Hypothalamus (tissue), 51 donors: ENCODE data around the gene AGBL4.

Experiments
- DNase-seq, 51 donors: peaks; one replicate each; lab custom pipeline; 2025; lab: John Stamatoyannopoulos, UW

AGBL4 gene

DNA sequence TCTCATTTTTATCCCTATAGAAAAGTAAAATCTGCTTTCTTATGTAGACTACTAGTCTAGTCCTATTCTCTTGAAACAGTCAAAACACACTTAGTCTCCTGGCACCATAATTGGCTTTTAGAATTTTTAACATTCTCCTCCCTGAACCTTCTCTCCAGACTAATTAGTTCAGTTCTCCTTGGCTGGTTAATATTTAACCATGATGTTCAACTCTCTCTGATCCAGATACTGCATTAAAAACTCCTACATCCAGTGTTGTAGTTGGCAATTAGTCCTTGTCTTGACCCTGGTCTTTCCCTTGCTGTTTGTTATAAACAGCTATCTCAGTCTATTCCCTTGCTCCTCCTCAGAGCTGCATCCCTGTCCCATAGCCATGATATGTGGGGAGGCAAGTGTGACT lies 824.2 kb downstream of the AGBL4 start:
- no peak for DNase-seq

DNA sequence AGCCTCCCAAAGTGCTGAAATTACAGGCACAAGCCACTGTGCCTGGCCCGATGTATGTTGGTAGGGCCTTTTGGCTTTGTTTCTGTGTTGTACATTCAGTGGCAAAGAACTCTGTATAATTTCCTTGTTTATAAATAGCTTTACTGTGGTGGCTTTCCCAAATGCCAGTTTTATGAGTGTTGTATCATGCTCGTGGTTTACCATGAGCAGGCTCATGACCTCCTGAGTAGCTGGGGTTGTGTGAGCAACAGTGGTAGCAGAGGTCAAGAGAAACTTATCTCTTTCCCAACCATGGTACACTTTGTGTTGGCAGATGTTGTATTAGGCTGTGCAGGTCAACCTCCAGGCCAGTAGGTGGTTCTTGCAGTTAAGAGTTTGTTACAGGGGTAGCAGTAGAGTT lies 826.7 kb downstream of the AGBL4 start:
- no peak for DNase-seq

DNA sequence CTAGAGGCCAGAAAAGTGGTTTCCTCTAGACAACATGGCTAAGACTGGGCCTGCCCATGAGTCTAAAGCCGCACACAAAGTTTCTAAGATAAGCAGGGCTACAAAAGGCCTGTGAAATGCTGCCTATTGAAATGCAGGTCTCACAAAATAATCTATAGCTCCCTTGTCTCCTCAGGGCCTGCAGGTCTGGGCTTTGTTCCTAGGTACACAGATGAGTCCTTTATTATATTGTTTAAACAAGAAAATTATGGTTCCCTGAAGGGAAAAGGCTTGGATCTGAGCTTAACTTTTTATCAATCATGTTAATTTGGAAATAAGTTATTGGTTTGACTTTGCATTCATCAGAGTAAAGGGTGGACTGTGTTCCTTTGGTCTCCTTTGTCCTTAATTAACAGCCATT lies 833.6 kb downstream of the AGBL4 start:
- no peak for DNase-seq

DNA sequence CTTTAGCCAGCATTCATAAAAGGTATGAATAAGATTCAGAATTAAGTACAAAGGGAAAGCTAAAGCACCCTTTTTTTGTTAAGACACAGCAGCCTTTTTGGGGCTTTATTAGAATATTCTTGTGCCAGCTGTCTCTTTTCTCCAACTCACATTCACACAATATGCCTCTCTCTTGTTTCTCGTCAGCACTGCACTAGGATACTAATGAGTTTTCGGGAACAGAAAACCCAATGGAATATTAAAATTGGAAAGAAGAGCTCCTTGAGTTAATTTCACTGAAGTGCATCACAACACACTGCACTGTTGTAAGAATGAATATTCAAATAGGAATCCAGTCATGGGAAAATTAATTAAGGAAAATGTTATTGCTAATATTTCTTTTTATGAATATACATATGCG lies 836.7 kb downstream of the AGBL4 start:
- DNase-seq = peak in 1 of 51 donors; percentile 3

DNA sequence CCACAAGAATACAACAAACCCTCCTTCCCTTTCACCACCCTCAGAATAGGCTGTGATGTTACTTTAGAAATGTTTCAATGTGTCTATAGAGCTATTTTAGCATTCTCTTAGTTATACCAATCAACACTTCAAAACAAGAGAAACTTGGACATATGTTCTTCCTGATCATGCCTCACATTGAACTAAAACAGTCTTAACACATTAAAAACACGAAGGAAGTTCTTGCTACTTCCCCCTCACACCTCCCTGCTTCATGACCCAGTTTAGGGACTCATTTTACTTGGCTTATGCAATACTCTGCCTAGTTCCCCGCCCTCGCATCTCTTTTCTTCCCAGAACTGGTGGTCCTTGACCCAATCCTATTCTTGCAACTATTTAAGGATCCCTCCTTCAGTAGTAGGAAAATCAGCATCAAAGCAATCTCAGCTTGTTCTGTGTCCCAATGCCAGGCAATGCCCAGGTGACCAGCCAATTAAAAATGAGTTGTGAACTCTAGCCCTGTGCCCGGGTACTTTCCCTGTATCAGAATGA lies 838.2 kb downstream of the AGBL4 start:
- DNase-seq = peak in 1 of 51 donors; percentile 22

DNA sequence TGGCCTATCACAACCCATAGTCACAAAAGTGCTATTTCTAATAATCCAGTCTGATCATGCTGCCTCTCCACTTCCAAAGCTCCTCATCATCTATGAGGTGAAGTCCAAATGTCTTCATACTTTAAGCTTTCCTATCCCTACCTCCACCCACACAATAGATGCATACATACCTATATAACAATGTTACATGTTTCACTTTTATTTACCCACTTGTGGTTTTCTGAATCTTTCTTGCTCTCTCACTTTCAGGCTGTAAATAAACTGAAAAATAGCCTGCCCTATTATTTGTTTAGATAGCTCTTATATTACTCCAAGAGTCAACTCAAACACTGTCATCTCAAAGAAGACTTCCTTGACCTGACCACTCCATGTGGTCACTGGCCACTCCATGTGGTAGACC lies 840.3 kb downstream of the AGBL4 start:
- no peak for DNase-seq

DNA sequence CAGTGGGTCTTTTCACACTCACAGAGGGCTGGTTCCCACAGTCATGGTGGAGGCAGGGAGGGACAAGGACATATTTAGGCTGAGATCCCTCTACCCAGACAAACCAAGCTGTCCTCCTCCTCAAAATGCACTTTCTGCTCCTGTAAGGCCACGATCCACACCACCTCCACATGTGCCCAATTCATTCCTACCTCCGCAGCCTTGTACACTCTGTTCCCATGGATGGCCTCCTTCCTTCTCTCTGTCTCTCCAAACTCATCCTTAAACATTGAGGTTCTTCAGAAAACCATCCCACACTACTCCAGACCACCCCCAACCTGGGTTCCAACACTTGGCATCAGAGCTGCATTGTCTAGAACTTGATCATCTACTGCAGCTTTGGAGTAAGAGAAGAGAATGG lies 842.7 kb downstream of the AGBL4 start:
- DNase-seq = peak in 1 of 51 donors; percentile 37

DNA sequence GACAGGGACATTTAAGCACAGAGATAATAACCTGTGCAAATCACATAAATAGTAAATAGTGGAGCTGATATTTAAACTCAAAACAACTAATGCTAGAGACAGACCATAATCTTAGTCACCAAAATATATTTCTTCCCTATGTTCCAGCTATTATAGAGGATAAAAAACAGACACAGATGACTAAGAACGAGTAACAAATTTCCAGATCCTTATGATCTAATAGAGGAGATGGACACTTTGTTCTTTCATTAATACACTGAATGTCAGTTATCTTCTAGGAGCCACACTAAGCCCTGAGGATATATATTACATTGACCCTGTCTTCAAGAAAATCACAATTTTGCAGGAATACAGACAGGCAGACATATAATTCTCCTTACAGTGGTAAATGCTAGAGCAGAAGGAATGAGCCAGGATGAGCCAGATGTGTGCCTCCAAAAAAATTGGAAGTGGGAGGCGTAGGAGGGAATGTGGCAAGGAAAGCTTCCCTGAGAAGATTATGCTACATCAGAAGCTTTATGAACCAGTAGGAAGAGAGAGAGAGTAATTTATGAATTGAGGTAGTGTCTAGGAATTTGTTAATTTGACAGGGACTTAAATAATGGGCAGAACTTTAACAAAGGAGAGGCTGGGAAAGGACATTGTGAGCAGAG lies 851.7 kb downstream of the AGBL4 start:
- DNase-seq = peak in 1 of 51 donors; percentile 6

DNA sequence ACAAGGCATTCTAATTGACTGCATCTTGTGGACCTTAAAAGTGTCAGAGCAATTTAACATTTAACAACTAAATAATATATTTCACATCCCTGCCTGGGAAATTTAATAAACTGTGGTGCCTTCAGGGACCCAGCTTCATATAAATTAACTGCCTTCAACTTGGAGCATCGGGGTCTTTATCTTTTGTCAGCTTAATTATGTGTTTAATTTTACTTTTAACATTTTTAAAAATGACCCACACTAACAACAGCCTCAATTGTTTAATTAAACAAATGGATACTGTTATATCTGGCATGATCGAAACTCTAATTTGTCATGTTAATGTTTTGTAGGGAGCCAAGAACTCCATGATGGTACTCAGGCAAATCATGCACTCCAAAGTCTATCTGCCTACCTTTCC lies 857.7 kb downstream of the AGBL4 start:
- no peak for DNase-seq

DNA sequence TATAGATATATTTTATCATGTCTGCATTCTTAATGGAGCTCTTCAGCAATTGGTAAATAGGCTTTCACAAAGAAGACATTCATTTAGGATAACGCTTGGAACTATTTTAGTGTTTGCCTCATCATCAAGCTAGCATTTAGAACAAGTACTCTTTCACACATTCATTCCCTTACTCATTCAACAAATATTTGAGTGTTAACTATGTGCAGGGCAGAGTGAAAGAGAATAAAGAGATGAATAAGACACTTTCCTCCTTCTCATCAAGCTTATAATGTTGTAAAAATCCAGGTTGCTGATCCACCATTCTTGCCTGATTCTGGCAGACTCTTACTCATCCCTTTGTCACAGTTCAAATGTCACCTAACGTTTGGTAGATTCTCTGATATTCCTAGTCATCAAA lies 860.7 kb downstream of the AGBL4 start:
- DNase-seq = no peak

DNA sequence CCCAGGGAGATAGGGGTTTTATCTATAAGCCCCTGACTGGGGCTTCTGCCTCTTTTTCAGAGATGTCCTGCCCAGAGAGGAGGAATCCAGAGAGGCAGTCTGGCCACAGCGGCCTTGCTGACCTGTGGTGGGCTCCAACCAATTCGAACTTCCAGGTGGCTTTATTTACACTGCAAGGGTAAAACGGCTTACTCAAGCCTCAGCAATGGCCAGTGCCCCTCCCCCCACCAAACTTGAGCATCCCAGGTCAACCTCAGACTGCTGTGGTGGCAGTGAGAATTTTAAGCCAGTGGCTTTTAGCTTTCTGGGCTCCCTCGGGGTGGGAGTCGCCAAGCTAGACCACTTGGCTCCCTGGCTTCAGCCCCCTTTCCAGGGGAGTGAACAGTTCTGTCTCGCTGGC lies 863.1 kb downstream of the AGBL4 start:
- no peak for DNase-seq

DNA sequence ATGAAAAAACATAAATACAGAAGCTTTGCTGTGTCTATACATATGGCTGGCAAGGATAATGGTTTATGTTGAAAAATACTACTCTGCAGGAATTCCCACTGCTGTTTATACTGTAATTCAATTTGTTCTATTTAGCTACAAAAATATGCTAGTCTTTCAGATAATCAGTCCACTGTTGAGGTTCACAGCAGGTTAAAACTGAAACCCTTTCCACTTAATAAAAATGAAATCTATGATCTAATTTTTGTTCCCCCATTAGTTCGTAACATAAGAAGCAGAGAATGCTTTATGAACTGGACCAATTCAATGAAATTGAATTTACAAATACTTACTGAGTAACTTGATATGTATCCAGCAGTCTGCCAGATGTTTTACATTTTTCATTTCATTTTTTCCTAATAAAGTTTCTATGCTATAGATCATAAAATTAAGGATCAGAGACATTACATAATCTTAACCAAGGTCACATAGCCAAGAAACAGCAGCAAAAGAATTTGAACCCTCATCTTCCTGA lies 887.0 kb downstream of the AGBL4 start:
- no peak for DNase-seq

DNA sequence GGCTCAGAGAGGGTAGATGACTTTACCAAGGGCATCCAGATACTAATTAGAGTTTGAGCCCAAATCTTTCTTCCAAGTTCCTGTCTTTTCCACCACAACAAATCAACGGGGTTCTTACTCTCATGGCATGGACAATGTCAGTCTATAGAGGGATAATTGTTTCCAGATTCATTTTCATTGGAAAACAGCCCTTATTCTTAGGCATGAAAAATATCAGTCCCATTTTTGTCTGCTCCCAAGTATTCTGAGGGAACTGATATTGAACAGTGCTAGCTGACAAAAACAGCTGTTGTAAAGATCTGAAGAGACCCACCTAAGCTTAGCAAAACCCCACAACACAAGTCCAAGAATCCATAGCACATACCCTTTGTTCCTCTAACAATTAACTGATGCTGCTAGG lies 898.0 kb downstream of the AGBL4 start:
- DNase-seq = no peak

DNA sequence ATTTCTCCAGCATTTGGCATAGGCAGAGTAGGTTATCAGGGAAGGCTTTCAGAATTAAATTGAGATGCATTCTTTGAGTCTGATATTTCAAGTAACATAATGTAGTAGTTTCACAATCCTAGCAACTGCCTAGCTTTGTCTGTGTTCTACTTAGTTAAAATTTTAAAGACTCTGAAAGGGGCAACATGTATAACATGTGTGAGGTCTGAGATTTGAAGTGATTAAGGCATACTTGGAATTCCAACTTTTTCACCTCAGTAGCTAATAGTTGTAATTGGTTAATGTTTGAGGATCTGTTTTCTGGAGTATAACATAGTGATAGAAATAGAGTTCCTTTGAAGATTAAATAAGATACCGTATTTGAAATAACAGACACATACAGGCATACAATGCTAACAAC lies 911.8 kb downstream of the AGBL4 start:
- no peak for DNase-seq

DNA sequence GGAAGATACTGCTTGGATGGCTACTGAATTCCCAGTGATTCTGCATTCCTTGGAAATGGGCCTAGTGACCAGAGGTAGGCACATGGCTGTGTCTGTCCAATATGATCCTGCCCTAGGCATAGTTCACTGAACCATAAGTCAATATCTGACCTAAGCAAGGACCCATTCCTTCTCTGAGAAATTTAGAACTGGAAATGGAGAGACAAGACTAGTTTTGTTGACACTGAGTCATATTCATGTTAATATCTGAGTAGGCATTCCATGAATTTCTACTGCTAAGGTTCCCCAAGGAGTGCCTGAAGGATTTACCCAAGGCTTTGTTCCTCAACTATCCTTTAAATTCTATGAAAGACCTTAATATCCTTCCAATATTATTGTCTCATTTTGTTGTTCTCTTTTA lies 917.3 kb downstream of the AGBL4 start:
- DNase-seq = no peak

DNA sequence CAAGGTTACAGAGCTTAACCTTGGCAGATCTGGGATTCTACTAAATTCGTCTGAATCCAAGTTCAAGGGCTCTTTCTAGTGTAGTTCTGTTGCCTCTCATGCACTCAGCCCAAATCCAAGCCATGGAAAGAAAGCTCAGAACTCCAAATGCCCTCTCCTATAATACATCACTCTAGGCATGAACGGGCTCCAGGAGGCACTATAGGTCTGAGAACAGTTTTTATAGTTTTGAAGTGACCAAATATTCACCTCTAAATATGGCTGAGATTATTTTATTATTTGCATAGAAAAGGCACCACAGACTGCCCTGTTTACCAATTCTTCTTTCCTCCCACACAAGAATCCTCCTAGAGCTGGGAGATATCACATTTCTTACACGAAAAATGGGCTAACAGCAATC lies 919.2 kb downstream of the AGBL4 start:
- no peak for DNase-seq

DNA sequence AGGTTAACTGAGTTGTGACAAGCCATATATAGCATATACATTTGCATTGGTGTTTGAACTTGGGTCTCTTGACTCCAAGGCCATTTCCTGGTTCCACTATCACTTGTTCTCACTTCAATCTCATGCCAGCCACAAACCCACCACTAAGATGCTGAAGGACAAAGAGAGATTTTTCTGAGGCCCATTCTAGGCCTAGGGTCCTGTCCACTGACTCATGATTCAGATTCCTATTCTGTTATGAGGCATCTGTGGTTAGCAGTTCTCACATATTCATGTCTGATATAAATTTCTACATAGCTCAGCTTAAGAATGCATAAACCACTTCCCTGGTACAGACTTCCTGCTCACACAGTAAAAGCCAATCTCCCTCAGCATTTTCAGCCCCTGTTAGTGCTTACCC lies 921.0 kb downstream of the AGBL4 start:
- no peak for DNase-seq

DNA sequence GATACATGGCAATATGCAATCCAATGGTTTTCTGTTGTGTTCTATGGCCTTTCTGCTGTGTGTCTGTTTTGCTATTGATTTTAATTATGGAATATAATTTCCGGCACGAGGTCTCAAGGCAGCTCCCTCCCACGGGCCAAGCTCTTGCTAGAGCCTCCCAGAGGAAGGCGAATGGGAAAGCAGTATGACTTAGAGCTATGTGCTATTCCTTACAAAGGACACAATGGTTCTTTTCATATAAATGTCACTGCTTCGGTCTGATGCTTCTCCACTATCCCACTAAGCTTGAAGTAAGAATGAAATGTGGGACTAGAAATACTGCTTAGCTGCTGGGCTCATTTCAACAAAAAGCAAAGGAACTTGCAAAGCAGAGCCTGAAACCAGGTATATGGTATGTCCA lies 924.9 kb downstream of the AGBL4 start:
- no peak for DNase-seq

DNA sequence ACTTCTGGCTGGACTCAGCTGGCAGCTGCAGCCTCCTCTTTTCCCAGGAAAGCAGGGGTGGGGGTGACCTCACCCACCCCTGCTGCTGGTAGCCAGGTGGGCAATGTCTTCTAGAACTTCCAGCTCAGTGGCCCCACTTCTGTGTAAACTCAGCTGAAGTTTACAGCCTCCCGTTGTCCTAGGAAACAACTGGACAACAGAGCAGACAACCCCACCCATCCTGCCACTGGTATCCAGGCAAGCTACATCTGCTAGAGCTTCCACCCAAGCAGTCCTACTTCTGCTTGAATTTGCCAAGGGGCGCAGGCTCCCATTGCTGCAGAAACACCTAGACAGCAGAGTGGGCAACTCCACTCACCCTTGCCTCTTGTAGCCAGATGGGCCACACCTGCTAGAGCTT lies 937.4 kb downstream of the AGBL4 start:
- no peak for DNase-seq

DNA sequence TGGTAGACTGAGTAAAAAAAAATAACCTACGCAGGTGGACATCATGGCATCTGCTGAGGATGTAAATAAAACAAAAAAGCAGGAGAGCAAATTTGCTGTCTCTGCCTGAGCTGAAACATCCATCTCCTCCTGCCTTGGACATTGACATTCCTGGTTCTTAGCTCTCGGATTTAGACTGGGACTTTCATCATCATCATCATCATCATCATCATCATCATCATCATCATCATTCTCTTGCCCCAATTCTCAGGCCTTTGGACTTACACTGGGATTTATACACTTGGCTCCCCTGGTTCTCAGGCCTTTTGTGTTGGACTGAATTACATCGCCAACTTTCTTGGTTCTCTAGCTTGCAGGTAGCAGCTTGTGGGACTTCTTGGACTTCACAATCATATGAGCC lies 938.7 kb downstream of the AGBL4 start:
- no peak for DNase-seq

DNA sequence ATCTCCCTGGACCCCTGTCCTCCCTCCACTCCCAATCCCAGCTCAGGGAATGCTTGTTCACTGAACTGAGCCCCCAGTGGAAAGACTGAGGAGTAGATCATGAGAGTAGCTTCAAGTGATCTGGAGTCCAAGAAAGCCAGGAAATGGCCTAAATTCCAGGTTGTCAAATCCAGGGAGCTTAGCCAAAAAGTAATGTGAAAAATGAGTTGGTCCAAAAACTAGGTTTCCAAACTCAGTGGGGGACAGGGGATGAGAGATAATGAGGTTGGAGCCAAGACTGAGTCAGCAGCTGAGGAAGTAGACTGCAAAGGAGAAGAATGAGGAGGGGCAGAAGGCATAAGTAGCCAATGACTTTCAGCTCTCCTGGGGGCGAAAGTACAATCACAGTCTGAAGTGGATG lies 963.0 kb downstream of the AGBL4 start:
- DNase-seq = no peak

DNA sequence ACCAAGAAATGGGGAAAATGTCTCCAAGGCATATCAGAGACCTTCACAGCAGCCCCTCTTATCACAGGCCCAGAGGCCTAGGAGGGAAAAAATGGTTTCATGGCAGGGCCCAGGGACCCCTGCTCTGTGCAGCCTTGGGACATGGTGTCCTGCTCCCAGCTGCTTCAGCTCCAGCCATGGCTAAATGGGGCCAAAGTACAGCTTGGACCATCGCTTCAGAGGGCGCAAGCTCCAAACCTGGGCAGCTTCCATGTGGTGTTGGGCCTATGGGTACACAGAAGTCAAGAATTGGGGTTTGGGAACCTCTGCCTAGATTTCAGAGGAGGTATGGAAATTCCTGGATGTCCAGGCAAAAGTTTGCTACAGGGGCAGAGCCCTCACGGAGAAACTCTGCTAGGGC lies 964.7 kb downstream of the AGBL4 start:
- DNase-seq = no peak

DNA sequence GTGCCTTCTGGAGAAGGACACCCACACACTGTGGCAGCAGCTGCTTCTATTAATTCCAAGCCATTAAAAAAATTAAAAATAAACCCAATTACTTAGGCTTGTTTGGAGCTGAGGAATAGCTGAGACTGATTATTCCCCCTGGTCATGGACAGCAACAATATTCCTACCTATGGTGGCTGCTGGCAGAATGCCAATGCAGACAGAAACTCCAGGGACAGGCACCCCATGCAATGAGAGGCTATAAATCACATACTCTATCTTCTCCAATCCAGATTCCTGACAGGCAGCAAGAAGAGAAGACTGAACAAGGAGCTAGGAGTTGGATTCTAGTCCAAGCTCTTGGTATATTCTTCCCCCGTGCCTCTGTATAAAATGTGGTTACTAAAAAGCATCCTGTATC lies 971.7 kb downstream of the AGBL4 start:
- DNase-seq = peak in 1 of 51 donors; percentile 37
